HG03342 (cell line): Measurements from ENCODE around the gene RHOT1.
"Not testable (repeated sequence)": the region's sequence is repeated elsewhere in the genome, so short reads cannot be mapped to it uniquely, and the experiment has no call there.

Experiments used
- ATAC-seq: cut with Tn5 transposase; IDR thresholded peaks from one replicate; pipeline ENCODE4 v1.9.1; 2021; ENCODE audit warnings: mild to moderate bottlenecking, moderate library complexity; ENCODE audit not compliant: unreplicated experiment

RHOT1 gene

DNA sequence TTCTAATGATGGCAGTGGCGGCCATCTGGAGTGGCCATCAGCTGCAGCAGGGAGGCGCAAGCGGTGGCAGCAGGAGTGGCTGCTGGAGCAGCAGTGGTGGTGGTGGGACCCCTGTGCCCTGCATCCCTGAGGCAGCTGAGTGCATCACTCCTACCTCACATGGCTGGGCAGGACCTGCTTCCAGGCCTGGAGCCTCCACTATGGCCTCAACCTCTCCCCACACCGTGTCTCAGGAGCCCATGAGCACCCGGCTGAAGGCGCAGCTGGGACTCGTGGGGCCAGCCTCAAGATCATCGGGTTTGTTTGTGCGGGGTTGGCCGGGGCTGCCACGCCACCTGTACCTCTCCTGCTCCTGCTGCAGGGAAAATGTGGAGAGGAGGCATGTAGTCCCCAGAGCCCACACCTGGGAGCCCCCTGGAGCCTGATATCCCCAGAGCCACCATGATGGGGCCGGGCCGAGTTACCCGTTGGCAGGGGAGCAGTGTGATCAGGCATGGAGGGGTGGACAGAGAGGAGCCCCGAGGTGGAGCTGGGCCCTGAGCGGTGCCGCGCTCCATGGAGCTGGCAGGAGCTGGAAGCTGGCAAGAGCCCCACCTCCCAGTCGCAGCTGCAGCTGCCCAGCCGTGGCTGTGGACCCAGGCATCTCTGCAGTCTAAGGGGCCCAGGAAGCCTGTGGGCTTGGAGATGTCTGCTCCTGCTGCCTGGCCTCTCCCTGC is 16.7 kb downstream of the RHOT1 start:
- ATAC-seq: no peak

GRCh38 chr17:32159586-32160438 is 17.5 kb downstream of the RHOT1 start:
- ATAC-seq: no peak

DNA sequence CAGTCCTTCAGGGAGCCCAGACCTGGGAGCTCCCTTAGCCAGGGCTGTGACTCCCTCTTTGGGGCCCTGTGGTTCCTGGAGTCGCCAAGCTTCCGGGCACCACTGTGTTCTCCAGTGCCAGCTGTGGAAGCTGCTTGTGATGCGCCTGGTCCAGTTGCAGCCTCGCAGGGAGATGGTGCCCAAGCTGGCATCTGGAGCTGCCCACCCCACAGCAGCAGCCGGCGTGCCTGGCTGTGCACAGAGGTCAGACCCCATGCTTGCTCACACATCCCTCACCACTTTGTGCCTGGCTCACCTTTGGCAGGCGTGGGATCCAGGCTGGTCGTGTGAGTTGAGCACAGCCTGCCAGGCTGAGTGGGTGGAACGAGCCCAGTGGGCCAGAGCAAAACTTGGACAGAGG is 18.2 kb downstream of the RHOT1 start:
- ATAC-seq: no peak

DNA sequence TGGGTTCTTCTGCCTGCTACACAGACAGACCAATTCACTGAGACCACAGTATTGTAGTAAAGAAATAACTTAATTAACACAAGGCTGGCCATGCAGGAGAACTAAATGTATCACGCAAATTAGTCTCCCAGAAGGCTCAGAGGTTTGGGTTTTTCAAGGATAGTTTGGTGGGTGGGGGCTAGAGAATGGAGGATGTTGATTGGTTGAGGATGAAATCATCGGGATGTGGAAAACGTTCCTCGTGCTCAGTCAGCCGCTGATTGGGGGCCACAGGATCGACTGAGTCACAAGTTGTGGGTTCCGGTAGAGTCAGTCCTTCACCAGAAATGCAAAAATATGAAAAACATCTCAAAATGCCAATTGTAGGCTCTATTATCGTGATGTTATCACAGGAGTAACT is 18.7 kb downstream of the RHOT1 start:
- ATAC-seq: no peak

DNA sequence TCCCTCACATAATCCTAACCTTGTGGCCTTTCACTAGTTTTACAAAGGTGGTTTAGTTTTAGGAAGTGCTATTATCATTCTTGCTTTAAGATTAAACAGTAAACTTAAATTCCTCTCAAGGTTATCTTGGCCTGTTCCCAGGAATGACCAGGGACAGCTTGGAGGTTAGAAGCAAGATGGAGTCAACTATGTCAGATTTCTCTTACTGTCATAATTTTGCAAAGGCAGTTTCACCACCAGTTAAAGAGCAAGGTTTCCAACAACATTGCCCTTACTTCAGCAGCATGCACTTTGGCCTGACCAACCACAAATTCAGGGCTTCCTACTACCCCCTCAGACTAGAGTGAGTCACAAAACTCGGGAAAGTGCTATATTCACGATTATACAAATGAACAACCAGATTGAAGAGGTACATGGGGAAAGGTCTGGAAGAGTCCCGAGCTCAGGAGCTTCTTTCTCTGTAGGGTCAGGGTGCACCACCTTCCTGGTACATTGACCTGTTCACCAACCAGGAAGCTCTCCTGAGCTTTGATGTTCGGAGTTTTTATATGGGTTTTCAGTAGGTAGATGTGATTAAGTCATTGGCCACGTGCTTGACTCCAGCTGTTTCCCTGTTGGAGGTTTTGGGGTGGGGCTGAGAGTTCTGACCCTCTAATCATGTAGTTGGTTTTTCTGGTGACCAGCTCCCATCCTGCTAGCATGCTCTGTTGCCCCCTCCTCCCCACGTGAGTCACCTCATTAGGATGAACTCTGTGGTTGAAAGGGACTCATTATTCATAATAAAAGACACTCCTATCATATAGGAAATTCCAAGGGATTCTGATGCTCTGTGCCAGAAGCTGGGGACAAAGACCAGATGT is 19.4 kb downstream of the RHOT1 start:
- no peak for ATAC-seq

GRCh38 chr17:32174889-32175288 is 32.6 kb downstream of the RHOT1 start:
- ATAC-seq: no peak

GRCh38 chr17:32178679-32179078 is 36.4 kb downstream of the RHOT1 start:
- not testable (repeated sequence) for ATAC-seq

DNA sequence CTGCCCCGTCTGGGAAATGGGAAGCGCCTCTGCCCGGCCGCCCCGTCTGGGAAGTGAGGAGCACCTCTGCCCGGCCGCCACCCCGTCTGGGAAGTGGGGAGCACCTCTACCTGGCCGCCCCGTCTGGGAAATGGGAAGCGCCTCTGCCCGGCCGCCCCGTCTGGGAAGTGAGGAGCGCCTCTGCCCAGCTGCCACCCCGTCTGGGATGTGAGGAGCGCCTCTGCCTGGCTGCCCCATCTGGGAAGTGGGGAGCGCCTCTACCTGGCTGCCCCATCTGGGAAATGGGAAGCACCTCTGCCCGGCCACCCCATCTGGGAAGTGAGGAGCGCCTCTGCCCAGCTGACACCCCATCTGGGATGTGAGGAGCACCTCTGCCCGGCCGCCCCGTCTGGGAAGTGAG is 36.8 kb downstream of the RHOT1 start:
- ATAC-seq: not testable (repeated sequence)

DNA sequence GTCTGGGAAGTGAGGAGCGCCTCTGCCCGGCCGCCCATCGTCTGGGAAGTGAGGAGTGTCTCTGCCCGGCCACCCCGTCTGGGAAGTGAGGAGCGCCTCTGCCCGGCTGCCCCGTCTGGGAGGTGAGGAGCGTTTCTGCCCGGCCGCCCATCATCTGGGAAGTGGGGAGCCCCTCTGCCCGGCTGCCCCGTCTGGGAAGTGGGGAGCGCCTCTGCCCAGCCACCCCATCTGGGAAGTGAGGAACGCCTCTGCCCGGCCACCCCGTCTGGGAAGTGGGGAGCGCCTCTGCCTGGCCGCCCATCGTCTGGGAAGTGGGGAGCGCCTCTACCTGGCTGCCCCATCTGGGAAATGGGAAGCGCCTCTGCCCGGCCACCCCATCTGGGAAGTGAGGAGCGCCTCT is 37.2 kb downstream of the RHOT1 start:
- ATAC-seq: not testable (repeated sequence)

DNA sequence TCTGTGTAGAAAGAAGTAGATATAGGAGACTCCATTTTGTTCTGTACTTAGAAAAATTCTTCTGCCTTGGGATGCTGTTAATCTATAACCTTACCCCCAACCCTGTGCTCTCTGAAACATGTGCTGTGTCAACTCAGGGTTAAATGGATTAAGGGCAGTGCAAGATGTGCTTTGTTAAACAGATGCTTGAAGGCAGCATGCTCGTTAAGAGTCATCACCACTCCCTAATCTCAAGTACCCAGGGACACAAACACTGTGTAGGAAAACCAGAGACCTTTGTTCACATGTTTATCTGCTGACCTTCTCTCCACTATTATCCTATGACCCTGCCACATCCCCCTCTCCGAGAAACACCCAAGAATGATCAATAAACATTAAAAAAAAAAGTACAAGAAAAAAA is 38.0 kb downstream of the RHOT1 start:
- ATAC-seq: not testable (repeated sequence)

DNA sequence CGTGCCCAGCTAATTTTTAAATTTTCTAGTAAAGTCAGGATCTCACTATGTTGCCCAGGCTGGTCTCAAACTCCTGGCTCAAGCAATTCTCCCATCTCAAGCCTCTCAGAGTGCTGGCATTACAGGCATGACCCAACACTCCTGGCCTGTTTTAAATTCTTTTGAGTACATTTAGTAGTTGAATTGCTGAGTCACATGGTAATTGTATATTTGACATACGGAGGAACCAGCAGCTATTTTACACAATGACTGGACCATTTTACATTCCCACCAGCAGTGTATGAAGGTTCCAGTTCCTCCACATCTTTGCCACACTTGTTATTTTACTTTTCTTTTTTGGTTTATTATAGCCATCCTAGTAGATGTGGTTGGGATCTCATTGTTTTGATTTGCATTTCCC is 43.6 kb downstream of the RHOT1 start:
- ATAC-seq: no peak

DNA sequence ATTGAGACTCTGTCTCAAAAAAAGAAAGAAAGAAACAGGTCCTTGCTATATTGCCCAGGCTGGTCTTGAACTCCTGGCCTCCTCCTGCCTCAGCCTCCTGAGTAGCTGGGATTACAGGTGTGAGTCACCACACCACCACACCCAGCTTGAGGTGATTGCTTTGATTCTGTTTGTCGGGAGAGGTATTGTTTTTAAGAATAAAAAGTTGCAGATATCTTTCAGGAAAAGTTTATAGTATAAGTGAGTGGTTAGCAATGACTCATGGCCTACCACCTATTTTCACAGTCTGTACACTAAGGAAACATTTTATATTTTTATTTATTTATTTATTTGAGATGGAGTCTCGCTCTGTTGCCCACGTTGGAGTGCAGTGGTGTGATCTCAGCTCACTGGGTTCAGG is 45.0 kb downstream of the RHOT1 start:
- ATAC-seq: no peak

DNA sequence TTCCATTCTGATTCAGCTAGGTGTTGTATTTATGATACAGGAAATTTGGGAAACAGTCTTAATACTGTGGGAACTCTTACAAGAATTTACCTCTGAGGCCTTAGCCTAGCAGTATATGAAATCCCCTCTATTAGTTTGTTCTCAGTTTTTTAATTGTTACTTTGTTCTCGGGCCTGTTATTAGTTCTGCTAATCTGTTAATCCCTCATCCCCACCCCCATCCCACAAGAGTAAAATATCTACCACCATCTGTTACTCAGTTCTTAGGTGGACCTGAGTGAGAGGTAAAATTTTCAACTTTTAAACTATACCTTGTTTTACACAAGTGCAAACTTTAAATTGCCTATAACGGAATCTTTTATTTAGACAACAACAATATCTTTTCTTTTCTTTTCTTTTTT is 47.0 kb downstream of the RHOT1 start:
- ATAC-seq: no peak

DNA sequence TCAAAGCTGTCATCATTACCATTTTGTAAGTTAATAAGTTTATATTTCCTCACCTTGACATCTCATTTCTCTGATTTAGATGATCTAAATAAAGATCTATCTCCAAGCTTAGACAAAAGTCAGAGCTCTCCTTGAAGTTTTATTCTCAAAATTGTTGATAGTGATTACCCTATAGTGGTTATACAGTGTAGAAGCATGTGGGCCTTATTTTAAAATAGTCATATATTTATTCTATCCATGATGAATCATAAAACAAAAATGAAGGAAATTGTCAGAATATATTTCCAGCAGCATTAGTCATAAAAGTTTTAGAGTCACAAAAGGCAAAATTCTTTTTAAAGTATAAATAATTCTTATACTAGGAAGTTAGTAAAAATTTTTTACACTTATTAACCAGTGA is 49.0 kb downstream of the RHOT1 start:
- ATAC-seq: no peak

DNA sequence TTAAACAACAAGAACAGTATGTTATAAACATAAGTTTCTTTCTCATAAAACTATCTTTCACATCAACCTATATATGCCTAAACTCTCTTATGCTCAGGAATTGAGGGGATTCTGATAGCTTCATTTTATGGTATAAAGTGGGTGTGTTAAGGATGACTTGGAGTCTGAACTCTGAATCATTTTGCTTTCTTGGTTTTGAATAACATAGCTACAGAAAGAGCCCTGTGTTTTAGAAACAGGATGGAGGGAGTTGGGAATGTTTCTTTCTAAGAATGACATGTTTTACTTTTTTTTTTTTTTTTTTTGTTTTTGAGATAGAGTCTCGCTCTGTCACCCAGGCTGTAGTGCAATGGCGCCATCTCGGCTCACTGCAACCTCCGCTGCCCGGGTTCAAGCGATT is 50.1 kb downstream of the RHOT1 start:
- ATAC-seq: no peak

DNA sequence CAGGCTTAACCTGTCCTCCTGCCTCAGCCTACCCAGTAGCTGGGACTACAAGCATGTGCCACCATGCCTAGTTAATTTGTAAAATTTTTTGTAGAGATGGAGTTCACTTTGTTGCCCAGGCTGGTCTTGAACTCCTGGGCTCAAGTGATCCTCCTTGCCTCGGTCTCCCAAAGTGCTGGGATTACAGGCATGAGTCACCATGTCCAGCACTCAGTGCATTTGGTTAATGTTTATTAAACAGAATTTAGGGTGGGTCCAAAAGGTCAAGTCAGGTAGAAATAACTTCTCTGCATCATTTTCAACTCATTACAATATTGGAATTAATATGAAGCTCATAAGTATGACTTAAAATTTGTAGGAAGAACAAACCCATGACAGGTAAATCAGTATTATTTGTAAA is 55.7 kb downstream of the RHOT1 start:
- ATAC-seq: no peak

DNA sequence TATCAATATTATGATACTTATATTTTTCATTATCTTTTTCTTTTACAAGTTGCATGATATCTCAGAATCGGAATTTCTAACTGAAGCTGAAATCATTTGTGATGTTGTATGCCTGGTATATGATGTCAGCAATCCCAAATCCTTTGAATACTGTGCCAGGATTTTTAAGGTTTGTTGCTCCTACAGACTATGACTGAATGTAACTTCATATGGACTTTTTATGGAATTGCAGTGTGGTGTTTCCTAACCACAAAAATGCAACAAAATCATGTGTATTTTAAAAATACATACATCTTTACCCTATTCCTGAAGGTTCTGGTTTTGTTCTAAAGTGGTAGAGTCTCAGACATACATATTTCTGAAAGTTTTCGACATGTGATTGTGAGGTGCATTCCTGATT is 64.6 kb downstream of the RHOT1 start:
- ATAC-seq: no peak

DNA sequence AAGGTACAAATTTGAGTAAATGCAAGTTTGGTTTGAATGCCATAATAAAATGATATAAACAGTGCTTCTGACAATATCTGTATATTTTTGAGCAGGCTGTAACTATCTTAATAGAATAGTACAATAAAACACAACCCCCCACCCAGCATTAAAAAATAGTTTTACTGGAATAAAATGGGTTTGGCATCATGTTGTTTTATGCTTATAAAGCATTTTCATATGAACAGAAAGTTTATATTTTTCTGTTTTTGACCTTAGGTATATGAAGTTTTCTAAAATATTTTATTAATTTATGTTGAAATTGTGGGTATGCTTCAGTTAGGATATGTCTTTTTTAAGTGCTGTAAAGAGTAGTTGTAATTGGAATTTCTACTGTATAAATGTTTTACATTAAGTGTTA is 66.1 kb downstream of the RHOT1 start:
- ATAC-seq: no peak

DNA sequence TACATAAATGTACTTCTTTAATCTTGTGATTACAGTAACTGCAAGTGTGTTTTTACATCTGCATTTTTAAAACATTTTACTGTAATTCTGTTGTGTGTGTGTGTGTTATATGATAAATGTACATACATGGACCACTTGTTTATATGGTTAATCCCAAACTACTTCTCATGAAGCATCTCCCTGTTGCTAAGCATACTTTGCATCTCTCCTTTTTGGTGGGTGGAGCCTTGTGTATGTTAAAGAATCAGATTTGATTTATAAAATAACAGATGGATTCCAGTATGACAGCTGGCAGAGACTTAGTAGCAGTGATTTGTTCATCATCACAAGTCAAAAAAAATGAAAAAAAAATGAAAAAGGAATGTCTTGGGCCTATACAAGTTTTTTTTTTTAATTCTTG is 67.3 kb downstream of the RHOT1 start:
- ATAC-seq: no peak

DNA sequence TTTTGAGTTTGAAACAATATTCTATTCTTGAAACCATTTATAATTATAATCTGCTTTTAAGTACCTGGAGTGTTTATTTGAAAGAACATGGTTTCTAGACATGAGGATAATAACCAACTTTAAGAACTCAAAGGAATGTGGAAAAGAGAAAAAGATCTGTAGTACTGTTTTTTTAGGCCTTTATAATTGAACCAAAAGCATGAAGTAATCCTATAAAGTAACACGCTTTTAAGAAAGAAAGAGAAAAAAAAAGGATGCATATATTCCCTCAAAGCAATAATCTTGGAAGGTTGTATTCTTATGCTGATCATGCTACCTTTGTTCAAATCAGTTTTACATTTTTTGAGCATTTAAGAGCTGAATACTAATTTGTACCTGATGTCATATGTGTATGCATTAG is 69.4 kb downstream of the RHOT1 start:
- no peak for ATAC-seq

- ATAC-seq: no peak
Observed at GRCh38 chr17:32215696-32216095, 73.4 kb downstream of the RHOT1 start.
